ENCODE results near the gene GCN1.

- no peak for TF ChIP-seq CTCF (IDR thresholded peaks at IDR 0.05; ENCODE audit: low read depth, low read length)
- TF ChIP-seq EZH2phosphoT487 (IDR thresholded peaks at IDR 0.05; ENCODE audit: low read depth), result no peak
Observed at GRCh38 chr12:120229487-120230325, 35.2 kb upstream of the GCN1 start.

All from OCI-LY3 (cell line).